B cell (primary cell): Measurements from ENCODE around the gene LRRC25.

Experiments
- EZH2 ChIP-seq: IDR thresholded peaks from 2 replicates; pipeline ENCODE4 v1.6.1; 2012; ENCODE audit warnings: borderline replicate concordance, low read depth, mild to moderate bottlenecking, moderate library complexity, low read length; ENCODE audit not compliant: insufficient read depth, poor library complexity, severe bottlenecking
- TF ChIP-seq, protein P1 (sequence below): fragments of 200-600 bp; IDR thresholded peaks from one replicate; pipeline ENCODE4 v1.8.0; 2022; ENCODE audit warnings: antibody characterized with exemption, mild to moderate bottlenecking

DNA sequence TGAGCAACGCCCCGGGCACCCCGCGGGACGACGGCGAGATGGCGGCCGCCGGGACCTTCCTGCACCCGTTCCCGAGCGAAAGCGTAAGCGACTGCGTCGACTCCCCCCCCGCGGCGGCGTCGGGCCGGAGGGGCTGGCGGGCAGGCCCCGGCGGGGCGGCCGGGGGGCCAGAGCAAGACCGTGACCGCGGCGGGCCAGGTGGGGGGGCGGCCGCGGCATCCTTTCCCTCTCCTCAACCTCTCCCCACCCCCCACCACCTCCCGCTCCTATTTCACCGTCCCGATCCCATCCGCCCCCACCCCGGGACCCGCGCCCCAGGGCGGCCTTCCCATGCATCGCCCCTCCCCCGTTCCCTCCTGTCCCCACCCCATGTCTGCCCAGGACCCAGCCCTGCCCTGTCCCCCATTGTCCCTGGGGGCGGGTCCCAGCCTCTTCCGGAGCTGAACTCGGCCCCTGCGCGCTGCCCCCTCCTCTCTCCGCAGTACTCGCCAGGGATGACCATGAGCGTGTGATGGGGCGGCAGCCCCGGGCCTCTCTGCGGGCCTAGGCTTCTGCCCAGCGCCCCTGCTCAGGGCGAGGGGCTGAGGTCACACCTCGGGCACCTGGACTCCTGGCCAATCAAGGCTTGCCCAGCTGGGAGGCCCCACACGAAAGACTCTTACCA lies 36.4 kb upstream of the LRRC25 start:
- TF ChIP-seq, protein P1, sequence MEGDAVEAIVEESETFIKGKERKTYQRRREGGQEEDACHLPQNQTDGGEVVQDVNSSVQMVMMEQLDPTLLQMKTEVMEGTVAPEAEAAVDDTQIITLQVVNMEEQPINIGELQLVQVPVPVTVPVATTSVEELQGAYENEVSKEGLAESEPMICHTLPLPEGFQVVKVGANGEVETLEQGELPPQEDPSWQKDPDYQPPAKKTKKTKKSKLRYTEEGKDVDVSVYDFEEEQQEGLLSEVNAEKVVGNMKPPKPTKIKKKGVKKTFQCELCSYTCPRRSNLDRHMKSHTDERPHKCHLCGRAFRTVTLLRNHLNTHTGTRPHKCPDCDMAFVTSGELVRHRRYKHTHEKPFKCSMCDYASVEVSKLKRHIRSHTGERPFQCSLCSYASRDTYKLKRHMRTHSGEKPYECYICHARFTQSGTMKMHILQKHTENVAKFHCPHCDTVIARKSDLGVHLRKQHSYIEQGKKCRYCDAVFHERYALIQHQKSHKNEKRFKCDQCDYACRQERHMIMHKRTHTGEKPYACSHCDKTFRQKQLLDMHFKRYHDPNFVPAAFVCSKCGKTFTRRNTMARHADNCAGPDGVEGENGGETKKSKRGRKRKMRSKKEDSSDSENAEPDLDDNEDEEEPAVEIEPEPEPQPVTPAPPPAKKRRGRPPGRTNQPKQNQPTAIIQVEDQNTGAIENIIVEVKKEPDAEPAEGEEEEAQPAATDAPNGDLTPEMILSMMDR: no peak
- no peak for TF ChIP-seq EZH2
